IMR-90 (cell line): ENCODE measurements around the gene SH3GL2. TPM values are rescaled to one million over a fixed set of nuclear protein-coding genes. Genes with fewer than 3 reads are reported as not detected.

ENCODE experiments used
- ATAC-seq: fragments of 200-7000 bp; cut with Tn5 transposase; 2 replicates; pipeline ENCODE4 v1.9.1; 2020; ENCODE audit warnings: low read depth, mild to moderate bottlenecking, moderate library complexity
- BruUV-seq: library from RNA; stranded (reverse); fragments of 400-500 nt; replicated peaks from 2 replicates; lab custom pipeline; 2021; lab: Mats Ljungman, UMichigan
- CTCF ChIA-PET: fragments of 300-600 bp; formaldehyde crosslinking; extraction: SDS; loops from one replicate; lab custom pipeline; 2021; ENCODE audit warnings: antibody characterized with exemption; lab: Yijun Ruan, JAX
- POLR2A ChIA-PET: fragments of 300-600 bp; sonication (Branson Sonifier 250); formaldehyde crosslinking; loops from one replicate; lab custom pipeline; 2022; ENCODE audit warnings: antibody characterized with exemption; ENCODE audit not compliant: unreplicated experiment; lab: Charles Lee
- DNase-seq: peaks from one replicate; pipeline ENCODE4 v3.0.0; 2013
- H2AFZ ChIP-seq: replicated peaks from 2 replicates; pipeline ENCODE3; 2013; ENCODE audit warnings: low read length, mild to moderate bottlenecking; ENCODE audit not compliant: poor library complexity
- H2AK5ac ChIP-seq: 2 replicates; pipeline ENCODE4 v1.6.1; 2013; ENCODE audit warnings: low read depth, low read length, inconsistent platforms
- H2AK9ac ChIP-seq: replicated peaks from 2 replicates; pipeline ENCODE3; 2013; ENCODE audit warnings: mild to moderate bottlenecking, low read depth, low read length, moderate library complexity; ENCODE audit not compliant: poor library complexity
- H2BK120ac ChIP-seq: 2 replicates; pipeline ENCODE4 v1.6.1; 2013; ENCODE audit warnings: low read depth, low read length, inconsistent platforms
- H2BK15ac ChIP-seq: 3 replicates; pipeline ENCODE4 v1.6.1; 2013; ENCODE audit warnings: low read depth, low read length, inconsistent platforms
- H2BK20ac ChIP-seq: 2 replicates; pipeline ENCODE4 v1.6.1; 2013; ENCODE audit warnings: low read depth, mild to moderate bottlenecking, inconsistent platforms, low read length, moderate library complexity
- H2BK5ac ChIP-seq: 2 replicates; pipeline ENCODE4 v1.6.1; 2013; ENCODE audit warnings: mild to moderate bottlenecking, low read depth, low read length, inconsistent platforms; ENCODE audit not compliant: poor library complexity, severe bottlenecking
- H3K14ac ChIP-seq: replicated peaks from 2 replicates; pipeline ENCODE4 v1.6.1; 2013; ENCODE audit warnings: low read depth, low read length, inconsistent platforms
- H3K18ac ChIP-seq: 2 replicates; pipeline ENCODE4 v1.6.1; 2013; ENCODE audit warnings: low read depth, low read length, control low read depth
- H3K23ac ChIP-seq: 2 replicates; pipeline ENCODE4 v1.6.1; 2013; ENCODE audit warnings: low read depth, low read length, inconsistent platforms
- H3K27ac ChIP-seq: 2 replicates; pipeline ENCODE4 v1.5.1; 2013; ENCODE audit warnings: mild to moderate bottlenecking, control low read depth, low read length; ENCODE audit not compliant: insufficient read depth
- H3K27me3 ChIP-seq: 2 replicates; pipeline ENCODE4 v1.6.1; 2013; ENCODE audit warnings: low read length; ENCODE audit not compliant: control insufficient read depth, insufficient read depth
- H3K36me3 ChIP-seq: 2 replicates; pipeline ENCODE4 v1.6.1; 2013; ENCODE audit warnings: low read length, mixed read lengths; ENCODE audit not compliant: control insufficient read depth, insufficient read depth
- H3K4ac ChIP-seq: 2 replicates; pipeline ENCODE4 v1.6.1; 2013; ENCODE audit warnings: low read depth, low read length, inconsistent platforms
- H3K4me1 ChIP-seq: 2 replicates; pipeline ENCODE4 v1.6.1; 2013; ENCODE audit warnings: low read length, mixed read lengths; ENCODE audit not compliant: control insufficient read depth, insufficient read depth
- H3K4me2 ChIP-seq: 2 replicates; pipeline ENCODE4 v1.6.1; 2013; ENCODE audit warnings: low read depth, mild to moderate bottlenecking, control low read depth, low read length, moderate library complexity
- H3K4me3 ChIP-seq: 2 replicates; pipeline ENCODE4 v1.5.1; 2013; ENCODE audit warnings: low read depth, mild to moderate bottlenecking, control low read depth, low read length, moderate library complexity; ENCODE audit not compliant: insufficient read depth
- H3K56ac ChIP-seq: 2 replicates; pipeline ENCODE4 v1.6.1; 2013; ENCODE audit warnings: low read length, inconsistent platforms; ENCODE audit not compliant: insufficient read depth; ENCODE audit errors: extremely low read depth
- H3K79me1 ChIP-seq, 2 experiments: 2 replicates each; pipeline ENCODE4 v1.6.1; 2013; ENCODE audit warnings: low read length in 2 of 2, inconsistent platforms in 1 of 2, low read depth in 1 of 2
- H3K9ac ChIP-seq: 2 replicates; pipeline ENCODE4 v1.6.1; 2013; ENCODE audit warnings: low read depth, low read length, control low read depth
- H3K9me1 ChIP-seq: 2 replicates; pipeline ENCODE4 v1.6.1; 2013; ENCODE audit warnings: low read length, inconsistent platforms; ENCODE audit not compliant: insufficient read depth
- H3K9me3 ChIP-seq: 2 replicates; pipeline ENCODE4 v1.6.1; 2013; ENCODE audit warnings: low read length; ENCODE audit not compliant: control insufficient read depth, insufficient read depth
- H4K20me1 ChIP-seq: 2 replicates; pipeline ENCODE4 v1.6.1; 2013; ENCODE audit warnings: low read length, inconsistent platforms; ENCODE audit not compliant: insufficient read depth
- H4K5ac ChIP-seq: 2 replicates; pipeline ENCODE4 v1.6.1; 2013; ENCODE audit warnings: mild to moderate bottlenecking, low read depth, low read length, control low read depth
- H4K8ac ChIP-seq, 2 experiments: 2 replicates each; pipeline ENCODE4 v1.6.1; 2013; ENCODE audit warnings: low read depth in 2 of 2, low read length in 2 of 2, control low read depth in 1 of 2, inconsistent platforms in 1 of 2
- H4K91ac ChIP-seq: 2 replicates; pipeline ENCODE4 v1.6.1; 2013; ENCODE audit warnings: low read depth, low read length, inconsistent platforms; ENCODE audit not compliant: insufficient read depth
- BHLHE40 ChIP-seq: fragments of 150-350 bp; IDR thresholded peaks from 2 replicates; pipeline ENCODE4 v1.6.1; 2016; ENCODE audit warnings: mild to moderate bottlenecking, low read depth, low read length
- CEBPB ChIP-seq: IDR thresholded peaks from 2 replicates; pipeline ENCODE4 v1.6.1; 2012; ENCODE audit warnings: low read depth, low read length, improper control_type of control experiment
- CHD1 ChIP-seq: IDR thresholded peaks from 2 replicates; pipeline ENCODE4 v1.6.1; 2012; ENCODE audit warnings: low read depth, low read length, improper control_type of control experiment
- ELK1 ChIP-seq: fragments of 150-350 bp; IDR thresholded peaks from 2 replicates; pipeline ENCODE4 v1.6.1; 2016; ENCODE audit warnings: low read depth, mild to moderate bottlenecking, low read length, moderate library complexity, borderline replicate concordance
- FOS ChIP-seq: fragments of 150-350 bp; IDR thresholded peaks from 2 replicates; pipeline ENCODE4 v1.6.1; 2016; ENCODE audit warnings: low read depth, low read length
- MAFK ChIP-seq: IDR thresholded peaks from 2 replicates; pipeline ENCODE4 v1.6.1; 2012; ENCODE audit warnings: low read depth, low read length, improper control_type of control experiment
- MAZ ChIP-seq: IDR thresholded peaks from 2 replicates; pipeline ENCODE4 v1.6.1; 2012; ENCODE audit warnings: low read depth, mild to moderate bottlenecking, low read length, improper control_type of control experiment, moderate library complexity, borderline replicate concordance
- MXI1 ChIP-seq: IDR thresholded peaks from 2 replicates; pipeline ENCODE4 v1.6.1; 2012; ENCODE audit warnings: low read depth, mild to moderate bottlenecking, low read length, moderate library complexity, borderline replicate concordance
- NFE2L2 ChIP-seq: fragments of 150-350 bp; IDR thresholded peaks from 2 replicates; pipeline ENCODE4 v1.6.1; 2016; ENCODE audit warnings: low read depth, mild to moderate bottlenecking, low read length
- POLR2A ChIP-seq: IDR thresholded peaks from 2 replicates; pipeline ENCODE4 v1.6.1; 2012; ENCODE audit warnings: mild to moderate bottlenecking, low read depth, low read length
- RAD21 ChIP-seq: IDR thresholded peaks from 2 replicates; pipeline ENCODE4 v1.6.1; 2012; ENCODE audit warnings: low read length, improper control_type of control experiment
- RCOR1 ChIP-seq: IDR thresholded peaks from 2 replicates; pipeline ENCODE4 v1.6.1; 2012; ENCODE audit warnings: mild to moderate bottlenecking, low read length, improper control_type of control experiment; ENCODE audit not compliant: insufficient replicate concordance
- RFX5 ChIP-seq: IDR thresholded peaks from 2 replicates; pipeline ENCODE4 v1.8.0; 2012; ENCODE audit warnings: low read depth, mild to moderate bottlenecking, low read length, moderate library complexity
- SMC3 ChIP-seq: fragments of 150-350 bp; IDR thresholded peaks from 2 replicates; pipeline ENCODE4 v1.6.1; 2016; ENCODE audit warnings: low read depth, mild to moderate bottlenecking, antibody characterized with exemption, low read length, moderate library complexity
- WGBS, 2 experiments: methylation state at CpG; one replicate each; pipeline versions ENCODE4 v1.1.5 to v1.1.7; 2013; ENCODE audit warnings: missing lambda C conversion rate in 2 of 2; ENCODE audit not compliant: insufficient read length in 1 of 2; ENCODE audit errors: extremely low coverage in 2 of 2; 5-methylcytosine and 5-hydroxymethylcytosine counted together
- dilution Hi-C: fragments of 300-500 bp; cut with HindIII; formaldehyde crosslinking; loops from one replicate; pipeline ENCODE4 v1.14.3; 2018; ENCODE audit warnings: low sequenced_read_pairs; ENCODE audit not compliant: unreplicated experiment
- in situ Hi-C: fragments of 300-500 bp; cut with MboI; formaldehyde crosslinking; loops from 3 replicates; pipeline ENCODE4 v1.14.3; 2019; ENCODE audit warnings: low sequenced_read_pairs, inconsistent platforms, mixed read lengths
- intact Hi-C: fragments of 100-400 bp; cut with micrococcal nuclease; formaldehyde crosslinking; loops from 2 replicates; pipeline ENCODE4 v1.10.0; 2022
- polyA plus RNA-seq, 3 experiments: library from polyadenylated mRNA; depleted of rRNA; stranded (reverse); fragments of >200 nt; gene quantifications; 2 replicates each; pipeline ENCODE4 v1.2.3, GENCODE V29; 2012; ENCODE audit warnings: low replicate concordance in 1 of 3
- total RNA-seq: library from RNA; depleted of rRNA; stranded (reverse); fragments of >200 nt; gene quantifications from 2 replicates; pipeline ENCODE4 v1.2.3, GENCODE V29; 2012
- TF ChIP-seq, protein P1 (sequence below): fragments of 150-350 bp; IDR thresholded peaks from 2 replicates; pipeline ENCODE4 v1.6.1; 2017; ENCODE audit warnings: mild to moderate bottlenecking, antibody characterized with exemption, low read length, low read depth
- TF ChIP-seq, protein P2 (sequence below): conservative IDR thresholded peaks from 2 replicates; pipeline ENCODE4 v1.5.1; 2012; ENCODE audit warnings: mild to moderate bottlenecking, low read depth, low read length, improper control_type of control experiment

The SH3GL2 gene
- total and polyA plus RNA-seq, 2 of the 4 experiments (the other 2 are of a cell fraction): under 0.01 to 0.05 TPM

DNA sequence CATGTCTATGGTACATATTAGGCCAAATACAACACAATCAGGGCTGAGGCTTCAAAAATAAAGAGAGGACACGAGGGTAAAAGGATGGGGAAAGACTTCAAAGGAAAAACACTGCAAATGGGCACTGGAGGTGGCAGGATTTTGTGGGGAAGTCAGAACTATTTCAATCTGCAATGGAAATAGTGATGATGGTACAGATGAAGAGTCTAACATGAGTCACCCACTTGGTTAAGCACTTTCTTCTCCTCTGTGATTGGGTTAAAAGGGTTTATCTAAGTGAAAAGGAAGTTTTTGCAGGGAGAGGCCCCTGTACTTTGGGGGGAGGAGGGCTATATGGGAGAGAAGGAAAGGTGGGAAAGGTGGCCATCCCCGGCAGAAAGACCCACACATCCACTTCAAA, 4.5 kb upstream of the SH3GL2 start:
- Histone ChIP-seq H3K36me3 (no peaks in the 10 kb centered on the region), H3K9me1 (no peaks in the 10 kb centered on the region), H3K4me2 (no peak overlapping the region), H4K5ac (no peak overlapping the region), H2AK9ac (no peak overlapping the region), H3K79me1 (no peaks in the 10 kb centered on the region), H3K23ac (no peak overlapping the region), H2BK15ac (no peak overlapping the region), H2AFZ (no peak overlapping the region), H3K9ac (no peak overlapping the region), H3K9me3 (no peaks in the 10 kb centered on the region), H3K27ac (no peak overlapping the region), H3K4ac (no peak overlapping the region), H3K14ac (no peak overlapping the region), H2BK5ac (no peak overlapping the region), H4K8ac (no peak overlapping the region), H3K56ac (no peak overlapping the region), H3K4me1 (no peaks in the 10 kb centered on the region), H2BK20ac (no peak overlapping the region), H2AK5ac (no peak overlapping the region), H3K18ac (no peak overlapping the region), H2BK120ac (no peak overlapping the region), H4K20me1 (no peaks in the 10 kb centered on the region), H3K4me3 (no peak overlapping the region), H3K27me3 (peaks cover 23% of the 10 kb centered on the region), H4K91ac (no peak overlapping the region)
- TF ChIP-seq ELK1: no peak
- TF ChIP-seq BHLHE40: no peak
- no peak for TF ChIP-seq RAD21
- no peak for TF ChIP-seq MXI1
- no peak for TF ChIP-seq RFX5
- TF ChIP-seq NFE2L2: no peak
- no peak for TF ChIP-seq MAFK
- TF ChIP-seq CHD1: no peak
- no peak for TF ChIP-seq POLR2A
- TF ChIP-seq, protein P1, sequence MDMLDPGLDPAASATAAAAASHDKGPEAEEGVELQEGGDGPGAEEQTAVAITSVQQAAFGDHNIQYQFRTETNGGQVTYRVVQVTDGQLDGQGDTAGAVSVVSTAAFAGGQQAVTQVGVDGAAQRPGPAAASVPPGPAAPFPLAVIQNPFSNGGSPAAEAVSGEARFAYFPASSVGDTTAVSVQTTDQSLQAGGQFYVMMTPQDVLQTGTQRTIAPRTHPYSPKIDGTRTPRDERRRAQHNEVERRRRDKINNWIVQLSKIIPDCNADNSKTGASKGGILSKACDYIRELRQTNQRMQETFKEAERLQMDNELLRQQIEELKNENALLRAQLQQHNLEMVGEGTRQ: no peak
- TF ChIP-seq RCOR1: no peak
- no peak for TF ChIP-seq CEBPB
- TF ChIP-seq FOS: no peak
- TF ChIP-seq, protein P2, sequence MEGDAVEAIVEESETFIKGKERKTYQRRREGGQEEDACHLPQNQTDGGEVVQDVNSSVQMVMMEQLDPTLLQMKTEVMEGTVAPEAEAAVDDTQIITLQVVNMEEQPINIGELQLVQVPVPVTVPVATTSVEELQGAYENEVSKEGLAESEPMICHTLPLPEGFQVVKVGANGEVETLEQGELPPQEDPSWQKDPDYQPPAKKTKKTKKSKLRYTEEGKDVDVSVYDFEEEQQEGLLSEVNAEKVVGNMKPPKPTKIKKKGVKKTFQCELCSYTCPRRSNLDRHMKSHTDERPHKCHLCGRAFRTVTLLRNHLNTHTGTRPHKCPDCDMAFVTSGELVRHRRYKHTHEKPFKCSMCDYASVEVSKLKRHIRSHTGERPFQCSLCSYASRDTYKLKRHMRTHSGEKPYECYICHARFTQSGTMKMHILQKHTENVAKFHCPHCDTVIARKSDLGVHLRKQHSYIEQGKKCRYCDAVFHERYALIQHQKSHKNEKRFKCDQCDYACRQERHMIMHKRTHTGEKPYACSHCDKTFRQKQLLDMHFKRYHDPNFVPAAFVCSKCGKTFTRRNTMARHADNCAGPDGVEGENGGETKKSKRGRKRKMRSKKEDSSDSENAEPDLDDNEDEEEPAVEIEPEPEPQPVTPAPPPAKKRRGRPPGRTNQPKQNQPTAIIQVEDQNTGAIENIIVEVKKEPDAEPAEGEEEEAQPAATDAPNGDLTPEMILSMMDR: no peak
- no peak for TF ChIP-seq MAZ
- TF ChIP-seq SMC3: no peak
- intact Hi-C loops: no loop called here
- in situ Hi-C loops: no loop called here
- dilution Hi-C loops: no loop called here
- no peak for DNase-seq
- CTCF ChIA-PET: no interaction called here
- no TSS peak for BruUV-seq
- POLR2A ChIA-PET: no interaction called here
- no peak for ATAC-seq
- no CpG with 5 or more reads among the region's 2 CpGs for WGBS, 2 experiments
